GM10266 (cell line): ENCODE data around the gene OSM.

Experiments
- DNase-seq: peaks from one replicate; pipeline ENCODE4 v3.0.0; 2012; ENCODE audit errors: extremely low spot score
- TF ChIP-seq, protein P1 (sequence below): IDR thresholded peaks from 2 replicates; pipeline ENCODE4 v1.5.1; 2012; ENCODE audit warnings: mild to moderate bottlenecking, low read depth; ENCODE audit not compliant: control insufficient read depth, insufficient read depth; ENCODE audit errors: missing control alignments

The OSM gene

DNA sequence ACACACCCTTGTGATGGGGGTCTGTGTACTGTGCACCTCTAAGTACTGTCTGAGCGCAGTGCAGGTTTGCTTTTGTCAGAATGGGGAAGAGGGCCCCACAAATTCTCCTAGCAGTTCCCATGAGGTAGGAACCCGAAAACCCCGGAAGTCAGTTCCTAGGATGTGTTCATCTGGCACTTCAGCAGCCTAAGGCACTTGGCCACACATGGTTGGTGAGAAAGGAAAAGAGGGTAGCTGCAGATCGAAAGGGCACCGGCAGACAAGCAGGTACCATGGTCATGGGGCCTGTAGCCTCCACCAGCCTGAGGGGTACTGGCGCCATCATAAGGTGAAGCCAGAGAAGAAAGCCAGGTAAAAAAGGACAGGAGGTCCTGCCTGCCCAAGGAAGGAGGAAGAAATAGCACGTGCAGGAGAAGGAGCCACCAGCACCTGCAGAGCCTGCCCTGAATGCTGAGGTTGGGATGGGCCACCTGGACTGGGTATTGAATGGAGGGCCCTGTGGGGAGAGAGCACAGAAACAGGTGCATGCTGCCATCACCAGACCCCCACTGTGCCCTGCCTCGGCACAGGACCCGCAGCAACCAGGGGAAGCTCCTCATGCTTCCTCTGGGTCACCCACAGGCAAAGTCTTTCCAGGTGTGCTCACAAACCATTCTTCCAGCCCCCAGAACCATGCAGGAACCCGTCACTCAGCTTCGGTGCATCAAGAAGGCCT, 30.8 kb upstream of the OSM start:
- TF ChIP-seq, protein P1, sequence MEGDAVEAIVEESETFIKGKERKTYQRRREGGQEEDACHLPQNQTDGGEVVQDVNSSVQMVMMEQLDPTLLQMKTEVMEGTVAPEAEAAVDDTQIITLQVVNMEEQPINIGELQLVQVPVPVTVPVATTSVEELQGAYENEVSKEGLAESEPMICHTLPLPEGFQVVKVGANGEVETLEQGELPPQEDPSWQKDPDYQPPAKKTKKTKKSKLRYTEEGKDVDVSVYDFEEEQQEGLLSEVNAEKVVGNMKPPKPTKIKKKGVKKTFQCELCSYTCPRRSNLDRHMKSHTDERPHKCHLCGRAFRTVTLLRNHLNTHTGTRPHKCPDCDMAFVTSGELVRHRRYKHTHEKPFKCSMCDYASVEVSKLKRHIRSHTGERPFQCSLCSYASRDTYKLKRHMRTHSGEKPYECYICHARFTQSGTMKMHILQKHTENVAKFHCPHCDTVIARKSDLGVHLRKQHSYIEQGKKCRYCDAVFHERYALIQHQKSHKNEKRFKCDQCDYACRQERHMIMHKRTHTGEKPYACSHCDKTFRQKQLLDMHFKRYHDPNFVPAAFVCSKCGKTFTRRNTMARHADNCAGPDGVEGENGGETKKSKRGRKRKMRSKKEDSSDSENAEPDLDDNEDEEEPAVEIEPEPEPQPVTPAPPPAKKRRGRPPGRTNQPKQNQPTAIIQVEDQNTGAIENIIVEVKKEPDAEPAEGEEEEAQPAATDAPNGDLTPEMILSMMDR: no peak
- DNase-seq: no peak

DNA sequence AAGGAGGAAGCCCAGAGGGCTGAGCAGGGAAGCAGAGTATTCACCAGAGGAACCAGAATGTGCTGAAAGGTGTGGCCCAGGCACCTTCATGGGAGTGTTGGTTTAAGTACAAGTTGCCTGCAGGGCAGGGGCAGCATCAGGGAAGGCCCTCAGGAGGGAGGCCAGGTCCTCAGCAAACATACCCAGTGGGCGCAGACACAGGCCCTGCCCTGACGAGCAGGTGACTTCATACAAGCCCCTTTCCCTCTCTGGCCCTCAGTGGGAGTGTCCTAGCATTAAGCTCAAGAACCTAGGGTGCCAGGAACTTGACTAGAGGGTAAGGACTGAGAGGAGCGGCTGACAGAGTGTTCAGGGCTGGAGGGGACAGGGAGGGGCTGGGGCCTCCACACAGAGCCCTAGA, 30.2 kb upstream of the OSM start:
- DNase-seq: no peak
- TF ChIP-seq, protein P1: no peak

DNA sequence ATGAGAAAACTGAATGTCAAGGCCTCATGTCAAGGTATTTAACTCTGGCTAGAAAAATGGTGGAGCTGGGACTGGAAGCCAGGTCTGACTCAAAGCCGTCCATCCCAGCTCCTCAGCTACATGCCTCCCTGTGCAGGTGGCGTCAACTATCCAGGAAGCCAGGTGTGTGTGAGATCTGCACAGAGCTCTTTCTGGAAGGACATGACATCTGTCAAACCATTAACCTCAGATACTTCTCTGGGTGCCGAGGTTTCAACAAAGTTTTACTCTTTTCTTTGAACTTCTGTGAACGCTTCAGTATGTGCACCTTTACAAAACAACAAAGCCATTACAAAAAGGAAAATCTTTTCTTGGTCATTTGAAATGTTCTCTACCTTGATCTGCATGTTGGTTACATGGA, 29.7 kb upstream of the OSM start:
- DNase-seq: no peak
- TF ChIP-seq, protein P1: no peak

DNA sequence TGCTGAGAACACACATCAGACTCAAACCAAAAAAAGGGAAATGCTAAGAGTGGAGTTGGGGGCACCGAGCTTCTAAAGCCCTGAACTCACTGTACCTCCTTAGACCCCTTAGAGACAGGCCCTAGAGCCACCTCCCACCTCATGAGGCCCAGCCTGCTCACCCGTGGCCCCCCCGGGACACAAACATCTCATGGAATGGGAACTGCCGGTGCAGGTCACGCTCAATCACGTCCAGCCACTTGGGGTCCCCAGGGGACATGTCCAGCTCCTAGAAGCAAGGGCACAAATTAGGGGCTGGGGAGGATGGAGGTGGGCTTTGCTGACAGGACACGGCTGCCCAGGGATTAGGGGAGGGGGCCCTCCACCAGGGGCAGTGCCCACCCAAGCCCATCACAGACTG, 28.9 kb upstream of the OSM start:
- TF ChIP-seq, protein P1: no peak
- no peak for DNase-seq

DNA sequence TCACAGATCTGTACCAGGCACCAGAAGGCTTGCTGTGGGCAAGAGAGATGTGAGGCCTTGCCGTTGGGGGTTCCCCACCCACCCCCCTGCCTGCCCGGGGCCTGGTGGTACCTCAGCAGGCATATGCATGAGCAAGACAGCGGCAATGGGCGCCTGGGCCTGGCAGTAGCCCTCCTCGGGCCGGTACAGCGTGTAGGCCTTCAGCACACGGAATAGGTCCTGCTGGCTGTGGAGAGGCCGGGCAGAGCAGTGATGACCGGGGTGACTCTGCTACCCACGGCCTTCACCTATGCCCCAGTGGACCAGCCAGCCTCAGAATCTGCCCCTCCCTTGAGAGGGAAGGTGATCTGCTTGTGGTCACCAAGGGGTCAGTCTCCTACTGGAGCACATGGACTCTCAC, 28.2 kb upstream of the OSM start:
- TF ChIP-seq, protein P1: no peak
- DNase-seq: no peak

DNA sequence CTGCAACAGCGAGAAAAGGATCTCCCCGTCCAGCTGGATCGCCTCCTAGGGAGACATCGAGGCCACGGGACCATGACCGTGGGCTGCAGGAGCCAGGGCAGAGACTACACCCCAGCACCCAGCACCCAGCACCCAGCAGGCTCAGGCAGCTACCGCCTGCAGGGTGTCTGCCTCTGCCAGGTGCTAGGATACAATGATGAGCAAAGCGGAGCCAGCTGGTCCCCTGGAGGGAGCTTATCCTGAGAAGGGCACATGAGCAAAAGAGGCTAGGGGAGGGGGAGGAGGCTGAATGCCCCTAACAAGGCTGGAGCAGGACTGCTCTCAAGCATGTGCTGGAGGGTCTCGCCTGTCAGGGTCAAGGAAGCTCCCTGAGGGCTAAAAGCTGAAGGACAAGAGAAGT, 27.4 kb upstream of the OSM start:
- TF ChIP-seq, protein P1: no peak
- DNase-seq: no peak

DNA sequence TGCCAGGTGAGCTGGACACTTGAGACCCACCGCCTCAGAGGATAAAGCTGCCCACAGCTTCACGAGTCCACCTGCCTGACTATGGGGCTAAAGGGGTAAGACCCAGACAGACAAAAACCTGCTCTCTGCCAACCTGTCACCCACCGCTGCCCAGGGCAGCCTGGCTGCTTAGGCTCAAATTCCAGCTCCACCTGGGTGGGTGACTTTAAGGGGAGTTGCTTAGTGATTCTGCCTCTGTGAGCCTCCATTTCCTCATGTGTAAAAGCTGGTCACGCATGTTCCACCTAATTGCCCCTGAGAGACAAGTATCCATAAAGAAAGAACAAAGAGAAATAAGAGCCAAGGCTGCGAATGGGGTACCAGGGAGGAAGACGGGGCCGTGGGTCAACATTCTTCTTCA, 26.4 kb upstream of the OSM start:
- TF ChIP-seq, protein P1: no peak
- DNase-seq: no peak
